Retinal pigment epithelial cell (primary cell): ENCODE data around the gene TKT.

ENCODE experiments used
- DNase-seq: peaks from one replicate; pipeline ENCODE4 v3.0.0-alpha.2; 2010; ENCODE audit warnings: low read depth
- H3K4me3 ChIP-seq: 2 replicates; pipeline ENCODE4 v1.5.1; 2011; ENCODE audit warnings: mild to moderate bottlenecking, low read length, control low read depth, moderate library complexity
- CTCF ChIP-seq: conservative IDR thresholded peaks from 2 replicates; pipeline ENCODE4 v1.5.1; 2011; ENCODE audit warnings: low read depth, low read length, control low read depth, inconsistent platforms

The TKT gene

GRCh38 chr3:53293867-53294266, 38.0 kb upstream of the TKT start:
- TF ChIP-seq CTCF: no peak
- no peak overlapping the region for H3K4me3 ChIP-seq
- DNase-seq: no peak

DNA sequence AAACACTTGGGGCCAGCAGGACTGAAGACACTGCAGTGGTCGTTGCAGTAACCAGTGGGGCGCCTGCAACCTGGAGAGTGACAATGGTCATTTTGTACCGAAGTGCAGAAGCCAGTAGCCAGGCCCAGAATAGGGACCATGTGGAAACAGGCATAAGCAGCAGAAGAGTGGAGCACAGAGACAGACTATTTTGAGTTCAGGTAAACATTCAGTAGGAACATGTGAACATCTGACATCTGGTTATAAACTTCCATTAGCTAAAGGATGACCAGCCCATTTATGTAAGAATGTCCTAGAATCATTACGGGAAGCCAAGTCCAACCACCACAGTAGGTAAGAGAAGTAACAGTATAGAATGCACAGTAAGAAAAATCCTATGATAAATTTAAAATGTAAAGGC, 32.4 kb upstream of the TKT start:
- no peak overlapping the region for H3K4me3 ChIP-seq
- TF ChIP-seq CTCF: no peak
- no peak for DNase-seq

DNA sequence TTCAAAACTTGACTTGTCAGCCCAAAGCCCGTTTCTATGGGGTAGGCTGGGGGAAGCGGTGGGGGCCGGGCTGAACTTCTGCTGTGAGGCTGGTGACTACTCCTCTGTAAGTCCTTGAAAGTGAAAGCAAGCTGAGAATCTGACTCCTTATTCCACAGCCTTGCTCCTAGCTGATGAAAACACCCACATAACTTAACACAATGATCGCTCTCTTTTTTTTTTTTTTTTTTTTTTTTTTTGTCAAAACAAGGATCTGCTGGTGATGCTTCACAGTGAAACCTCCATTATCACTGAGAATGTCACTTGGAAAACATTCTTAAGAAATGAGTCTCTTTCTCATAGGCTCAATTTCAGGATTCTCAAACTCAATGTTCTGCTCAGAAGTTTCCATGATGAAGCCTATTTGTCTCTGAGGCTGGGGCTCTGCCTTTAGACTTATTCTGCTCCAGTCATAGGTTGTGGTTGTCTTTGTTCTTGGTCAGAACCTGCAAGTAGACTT, 31.4 kb upstream of the TKT start:
- TF ChIP-seq CTCF: no peak
- no peak for DNase-seq
- H3K4me3 ChIP-seq: no peak overlapping the region

- no peak overlapping the region for H3K4me3 ChIP-seq
- no peak for DNase-seq
- TF ChIP-seq CTCF: no peak
Observed at GRCh38 chr3:53286727-53287126, 30.9 kb upstream of the TKT start.

GRCh38 chr3:53282581-53282980, 26.8 kb upstream of the TKT start:
- TF ChIP-seq CTCF: no peak
- H3K4me3 ChIP-seq: no peak overlapping the region
- no peak for DNase-seq

DNA sequence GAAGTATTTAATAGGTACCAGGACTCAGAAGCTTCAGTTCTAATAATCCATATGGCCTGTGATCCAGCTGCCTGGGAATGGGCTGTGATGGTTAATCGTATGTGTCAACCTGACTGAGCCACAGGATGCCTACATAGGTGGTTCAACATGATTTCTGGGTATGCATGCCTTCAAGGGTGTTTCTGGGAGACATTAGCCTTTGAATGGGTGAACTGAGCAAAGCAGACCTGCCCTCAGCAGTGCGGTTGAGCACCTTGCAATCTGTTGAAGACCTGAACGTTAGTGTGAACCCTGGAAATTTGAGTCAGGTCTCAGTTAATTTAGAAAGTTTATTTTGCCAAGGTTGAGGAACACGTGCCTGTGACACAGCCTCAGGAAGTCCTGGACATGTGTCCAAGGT, 22.8 kb upstream of the TKT start:
- TF ChIP-seq CTCF: no peak
- no peak overlapping the region for H3K4me3 ChIP-seq
- DNase-seq: no peak

GRCh38 chr3:53274938-53275605, 19.2 kb upstream of the TKT start:
- DNase-seq: no peak
- no peak overlapping the region for H3K4me3 ChIP-seq
- TF ChIP-seq CTCF: no peak
